Caco-2 (cell line): ENCODE data around the gene ALG12. TPM values are rescaled to one million over a fixed set of nuclear protein-coding genes. Genes with fewer than 3 reads are reported as not detected.
A peak's percentile ranks its signal among the peaks of the same experiment; 100 is the strongest.

Source experiments
- Bru-seq: library from RNA; stranded (reverse); fragments of 400-500 nt; gene quantifications from one replicate; lab custom pipeline; 2021; lab: Mats Ljungman, UMichigan
- BruChase-seq, 2 experiments: library from RNA; stranded (reverse); fragments of 400-500 nt; gene quantifications; one replicate each; lab custom pipeline; 2021; lab: Mats Ljungman, UMichigan
- BruUV-seq: library from RNA; stranded (reverse); fragments of 400-500 nt; replicated peaks from 2 replicates; lab custom pipeline; 2021; lab: Mats Ljungman, UMichigan
- CTCF ChIA-PET: fragments of 300-600 bp; sonication (Branson Sonifier 250); formaldehyde crosslinking; loops from one replicate; lab custom pipeline; 2022; ENCODE audit warnings: antibody characterized with exemption; lab: Charles Lee
- POLR2A ChIA-PET: fragments of 300-600 bp; sonication (Branson Sonifier 250); formaldehyde crosslinking; loops from one replicate; lab custom pipeline; 2022; ENCODE audit warnings: antibody characterized with exemption; lab: Charles Lee
- DNase-seq, 2 experiments: peaks; one replicate each; pipeline versions ENCODE4 v3.0.0 to v3.0.0-alpha.2; 2020 to 2022
- H3K27me3 ChIP-seq: replicated peaks from 2 replicates; pipeline ENCODE4 v1.6.0; 2011; ENCODE audit warnings: low read length; ENCODE audit not compliant: control insufficient read depth, insufficient read depth
- H3K36me3 ChIP-seq: 2 replicates; pipeline ENCODE4 v1.5.1; 2011; ENCODE audit warnings: low read length; ENCODE audit not compliant: control insufficient read depth, insufficient read depth
- H3K4me1 ChIP-seq: fragments of 250-450 bp; sonication (Bioruptor Pico); 2 replicates; pipeline ENCODE4 v1.5.1; 2020; ENCODE audit warnings: mild to moderate bottlenecking
- H3K4me3 ChIP-seq: 2 replicates; pipeline ENCODE4 v1.5.1; 2011; ENCODE audit warnings: low read depth, mild to moderate bottlenecking, control low read depth, low read length
- H3K9me3 ChIP-seq: fragments of 250-450 bp; sonication (Bioruptor Pico); 2 replicates; pipeline ENCODE4 v1.5.1; 2020; ENCODE audit warnings: mild to moderate bottlenecking, moderate library complexity
- H3K27ac Mint-ChIP-seq: one replicate; pipeline ENCODE4 v1.8.0; 2022; ENCODE audit warnings: mixed read lengths; ENCODE audit not compliant: unreplicated experiment
- H3K27me3 Mint-ChIP-seq: one replicate; pipeline ENCODE4 v1.8.0; 2022; ENCODE audit warnings: mixed read lengths; ENCODE audit not compliant: insufficient read depth, unreplicated experiment
- H3K36me3 Mint-ChIP-seq: one replicate; pipeline ENCODE4 v1.8.0; 2022; ENCODE audit warnings: mild to moderate bottlenecking, mixed read lengths; ENCODE audit not compliant: insufficient read depth, unreplicated experiment
- H3K4me1 Mint-ChIP-seq: one replicate; pipeline ENCODE4 v1.8.0; 2022; ENCODE audit warnings: low read depth, mixed read lengths; ENCODE audit not compliant: unreplicated experiment
- H3K4me3 Mint-ChIP-seq: one replicate; pipeline ENCODE4 v1.8.0; 2022; ENCODE audit warnings: mild to moderate bottlenecking, moderate library complexity, mixed read lengths; ENCODE audit not compliant: unreplicated experiment
- H3K9me3 Mint-ChIP-seq: one replicate; pipeline ENCODE4 v1.8.0; 2022; ENCODE audit warnings: mixed read lengths; ENCODE audit not compliant: unreplicated experiment
- intact Hi-C: fragments of 100-400 bp; cut with micrococcal nuclease; formaldehyde crosslinking; loops from one replicate; pipeline ENCODE4 v1.10.0; 2022; ENCODE audit not compliant: unreplicated experiment
- long read RNA-seq: library from polyadenylated mRNA; stranded (forward); transcript quantifications from one replicate; pipeline ENCODE4 v2.0.0, GENCODE V29; 2022
- total RNA-seq: library from RNA; stranded (reverse); gene quantifications from 2 replicates; pipeline ENCODE4 v1.2.3, GENCODE V29; 2022
- TF ChIP-seq, protein P1 (sequence below), 2 experiments: fragments of 200-600 bp in 1 of 2; IDR thresholded peaks; 1 replicate in 1 of 2; 2 replicates in 1 of 2; pipeline versions ENCODE4 v1.5.1 to v1.8.0; 2011 to 2022; ENCODE audit warnings: antibody characterized with exemption in 1 of 2, control low read depth in 1 of 2, inconsistent platforms in 1 of 2, low read depth in 1 of 2, low read length in 1 of 2, mild to moderate bottlenecking in 1 of 2, moderate library complexity in 1 of 2; ENCODE audit not compliant: insufficient read depth in 1 of 2, severe bottlenecking in 1 of 2, unreplicated experiment in 1 of 2

Gene ALG12
- total RNA-seq (31.6 and 35.7 TPM in 2 replicates), Bru-seq, nascent RNA (percentile 56 among the genes with signal in this experiment), BruChase-seq, experiment 1, labeled RNA remaining after a 2-hour chase (percentile 59 among the genes with signal in this experiment), BruChase-seq, experiment 2, labeled RNA remaining after a 6-hour chase (percentile 72 among the genes with signal in this experiment)
- long read RNA-seq, full-length matches to known transcripts: 54 of 99 reads
- long read RNA-seq, partial matches to known transcripts: 25 of 99 reads
- long read RNA-seq, other reads (novel, unspliced or antisense): 20 of 99 reads

DNA sequence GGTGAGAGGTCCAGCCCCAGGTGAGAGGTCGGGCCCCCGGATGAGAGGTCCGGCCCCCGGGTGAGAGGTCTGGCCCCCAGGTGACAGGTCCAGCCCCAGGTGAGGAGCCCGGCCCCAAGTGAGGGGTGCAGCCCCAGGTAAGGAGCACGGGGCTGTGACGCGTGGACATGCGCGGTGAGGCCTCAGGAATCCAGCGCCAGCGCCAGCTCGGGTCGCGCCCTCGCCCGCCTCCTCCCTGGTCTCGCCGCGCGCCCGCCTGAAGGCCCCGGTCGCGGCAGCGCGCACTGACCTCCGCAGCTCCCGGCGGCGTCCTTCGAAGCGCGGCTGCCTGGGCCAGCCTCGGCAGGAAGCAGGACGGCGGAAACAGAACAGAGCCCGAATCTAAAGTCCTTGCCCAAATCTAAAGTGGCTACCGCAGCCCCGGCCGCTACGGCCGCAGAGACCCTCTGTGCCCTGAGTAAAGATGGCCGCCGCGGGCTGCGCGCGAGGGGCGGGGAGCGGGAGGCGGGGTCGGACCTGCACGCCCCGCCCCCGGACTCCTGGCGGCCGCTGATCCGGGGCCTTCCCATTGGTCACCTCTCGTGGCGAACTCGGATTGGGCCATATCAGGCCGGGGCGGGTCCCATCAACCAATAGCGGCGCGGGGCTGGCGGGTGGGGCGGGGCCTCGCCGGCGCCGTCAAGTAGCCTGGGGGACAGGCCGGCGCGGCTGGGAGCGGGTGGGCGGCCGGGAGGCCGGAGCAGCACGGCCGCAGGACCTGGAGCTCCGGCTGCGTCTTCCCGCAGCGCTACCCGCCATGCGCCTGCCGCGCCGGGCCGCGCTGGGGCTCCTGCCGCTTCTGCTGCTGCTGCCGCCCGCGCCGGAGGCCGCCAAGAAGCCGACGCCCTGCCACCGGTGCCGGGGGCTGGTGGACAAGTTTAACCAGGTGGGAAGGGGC lies at the start of gene ALG12, which contains the start of gene CRELD2:
Gene ALG12 (minus strand): TSS at position 465 of the 937 bp plus-strand sequence. CDS start 4,673 bp downstream, outside the sequence.
Gene CRELD2 (plus strand): TSS at position 661 of the 937 bp plus-strand sequence. CDS start 136 bp downstream, at position 797.
- H3K36me3 Mint-ChIP-seq: peaks cover 20% of the 10 kb centered on the region
- BruUV-seq: no TSS peak
- POLR2A ChIA-PET: interaction anchor here (1.1 kb wide), 1 partner anchor 53 kb away, joined by 4 read pairs; no protein-coding TSS in a partner anchor
- peaks cover 10% of the 10 kb centered on the region; the same call in 1 of the 2 replicates for H3K4me1 ChIP-seq
- TF ChIP-seq, protein P1, sequence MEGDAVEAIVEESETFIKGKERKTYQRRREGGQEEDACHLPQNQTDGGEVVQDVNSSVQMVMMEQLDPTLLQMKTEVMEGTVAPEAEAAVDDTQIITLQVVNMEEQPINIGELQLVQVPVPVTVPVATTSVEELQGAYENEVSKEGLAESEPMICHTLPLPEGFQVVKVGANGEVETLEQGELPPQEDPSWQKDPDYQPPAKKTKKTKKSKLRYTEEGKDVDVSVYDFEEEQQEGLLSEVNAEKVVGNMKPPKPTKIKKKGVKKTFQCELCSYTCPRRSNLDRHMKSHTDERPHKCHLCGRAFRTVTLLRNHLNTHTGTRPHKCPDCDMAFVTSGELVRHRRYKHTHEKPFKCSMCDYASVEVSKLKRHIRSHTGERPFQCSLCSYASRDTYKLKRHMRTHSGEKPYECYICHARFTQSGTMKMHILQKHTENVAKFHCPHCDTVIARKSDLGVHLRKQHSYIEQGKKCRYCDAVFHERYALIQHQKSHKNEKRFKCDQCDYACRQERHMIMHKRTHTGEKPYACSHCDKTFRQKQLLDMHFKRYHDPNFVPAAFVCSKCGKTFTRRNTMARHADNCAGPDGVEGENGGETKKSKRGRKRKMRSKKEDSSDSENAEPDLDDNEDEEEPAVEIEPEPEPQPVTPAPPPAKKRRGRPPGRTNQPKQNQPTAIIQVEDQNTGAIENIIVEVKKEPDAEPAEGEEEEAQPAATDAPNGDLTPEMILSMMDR (IDR thresholded peaks at IDR 0.05; ENCODE audit: insufficient read depth in 1 of 2, low read depth in 1 of 2, low read length in 1 of 2, severe bottlenecking in 1 of 2, unreplicated experiment in 1 of 2): no peak
- H3K27ac Mint-ChIP-seq: peak within 1 kb of the TSS; percentile 71
- H3K4me3 Mint-ChIP-seq: peak within 1 kb of the TSS; percentile 71
- H3K27me3 Mint-ChIP-seq: no peaks in the 10 kb centered on the region
- peak within 1 kb of the TSS; percentile 77 for H3K4me3 ChIP-seq
- DNase-seq: peak; percentile 96 to 98
- H3K9me3 Mint-ChIP-seq: no peaks in the 10 kb centered on the region
- CTCF ChIA-PET: interaction anchor here (0.6 to 1.1 kb wide), 2 partner anchors 112 kb away, joined by 3 to 5 read pairs; no protein-coding TSS in a partner anchor
- H3K27me3 ChIP-seq: no peaks in the 10 kb centered on the region
- H3K9me3 ChIP-seq: no peaks in the 10 kb centered on the region
- intact Hi-C loops: loop anchor here (2.0 kb wide), 1 partner anchor 65 kb away; the partner anchor contains the start of gene ZBED4
- no peaks in the 10 kb centered on the region for H3K4me1 Mint-ChIP-seq
- H3K36me3 ChIP-seq: no peaks in the 10 kb centered on the region

DNA sequence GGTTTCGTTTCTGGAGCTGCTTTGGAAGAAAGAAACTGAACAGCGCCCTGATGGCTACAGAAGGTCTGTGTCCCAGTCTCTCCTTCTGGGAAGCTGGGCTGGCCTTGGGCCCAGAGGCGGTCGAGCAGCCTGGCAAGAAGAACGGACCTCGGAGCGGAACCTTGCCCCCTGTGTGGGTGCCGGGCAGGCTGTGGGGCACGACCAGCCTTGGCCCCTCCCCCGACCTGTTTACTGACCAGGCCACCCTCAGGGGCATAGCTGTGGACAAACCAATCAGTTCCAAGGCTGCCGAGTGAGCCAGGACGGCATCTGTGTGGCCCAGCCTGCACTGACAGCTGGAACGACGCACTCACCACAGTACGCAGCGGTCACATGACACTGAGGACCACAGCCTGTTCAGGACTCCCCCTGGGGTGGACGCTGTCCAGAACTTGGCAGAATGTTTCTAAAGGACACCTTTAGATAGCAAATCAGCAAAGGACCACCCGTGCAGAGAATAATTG lies 49.5 kb upstream of the ALG12 start:
- TF ChIP-seq, protein P1 (IDR thresholded peaks at IDR 0.05; ENCODE audit: insufficient read depth in 1 of 2, low read depth in 1 of 2, low read length in 1 of 2, severe bottlenecking in 1 of 2, unreplicated experiment in 1 of 2): no peak
- BruUV-seq: no TSS peak
- Mint-ChIP-seq H3K27me3 (no peaks in the 10 kb centered on the region), H3K4me3 (no peak overlapping the region), H3K36me3 (peaks cover 48% of the 10 kb centered on the region), H3K27ac (peak overlapping the region; percentile 51), H3K4me1 (no peaks in the 10 kb centered on the region), H3K9me3 (no peaks in the 10 kb centered on the region)
- H3K9me3 ChIP-seq: no peaks in the 10 kb centered on the region
- DNase-seq: peak in 1 of 2 experiments; percentile 33
- POLR2A ChIA-PET: interaction anchor here (1.0 kb wide), 1 partner anchor 16 kb away, joined by 5 read pairs; no protein-coding TSS in a partner anchor
- H3K36me3 ChIP-seq: peaks cover 2% of the 10 kb centered on the region; the same call in 1 of the 2 replicates
- H3K4me1 ChIP-seq: peaks cover 49% of the 10 kb centered on the region
- CTCF ChIA-PET: interaction anchor here (1.0 to 1.9 kb wide), 2 partner anchors 37 to 63 kb away, joined by 3 to 6 read pairs; no protein-coding TSS in a partner anchor
- no peak overlapping the region for H3K4me3 ChIP-seq
- intact Hi-C loops: no loop called here
- H3K27me3 ChIP-seq: no peaks in the 10 kb centered on the region
